OCI-LY3 (cell line): Measurements from ENCODE around the gene SRSF4.

Experiments
- EZH2phosphoT487 ChIP-seq: fragments of 200-600 bp; shearing (Covaris generic); IDR thresholded peaks from 2 replicates; pipeline ENCODE4 v1.6.1; 2018; ENCODE audit warnings: antibody characterized with exemption, mixed run types, low read depth
- TF ChIP-seq, protein P1 (sequence below): fragments of 200-600, 300-600 bp; sonication (generic); IDR thresholded peaks from 2 replicates; pipeline ENCODE4 v1.5.1; 2014; ENCODE audit warnings: antibody characterized with exemption, low read length, low read depth

GRCh38 chr1:29167904-29168303 is 13.8 kb downstream of the SRSF4 start:
- TF ChIP-seq, protein P1, sequence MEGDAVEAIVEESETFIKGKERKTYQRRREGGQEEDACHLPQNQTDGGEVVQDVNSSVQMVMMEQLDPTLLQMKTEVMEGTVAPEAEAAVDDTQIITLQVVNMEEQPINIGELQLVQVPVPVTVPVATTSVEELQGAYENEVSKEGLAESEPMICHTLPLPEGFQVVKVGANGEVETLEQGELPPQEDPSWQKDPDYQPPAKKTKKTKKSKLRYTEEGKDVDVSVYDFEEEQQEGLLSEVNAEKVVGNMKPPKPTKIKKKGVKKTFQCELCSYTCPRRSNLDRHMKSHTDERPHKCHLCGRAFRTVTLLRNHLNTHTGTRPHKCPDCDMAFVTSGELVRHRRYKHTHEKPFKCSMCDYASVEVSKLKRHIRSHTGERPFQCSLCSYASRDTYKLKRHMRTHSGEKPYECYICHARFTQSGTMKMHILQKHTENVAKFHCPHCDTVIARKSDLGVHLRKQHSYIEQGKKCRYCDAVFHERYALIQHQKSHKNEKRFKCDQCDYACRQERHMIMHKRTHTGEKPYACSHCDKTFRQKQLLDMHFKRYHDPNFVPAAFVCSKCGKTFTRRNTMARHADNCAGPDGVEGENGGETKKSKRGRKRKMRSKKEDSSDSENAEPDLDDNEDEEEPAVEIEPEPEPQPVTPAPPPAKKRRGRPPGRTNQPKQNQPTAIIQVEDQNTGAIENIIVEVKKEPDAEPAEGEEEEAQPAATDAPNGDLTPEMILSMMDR: no peak
- no peak for TF ChIP-seq EZH2phosphoT487
